Right lung (tissue), 5 donors: Measurements from ENCODE around the gene TAF11L3. TPM values are rescaled to one million over a fixed set of nuclear protein-coding genes. Genes with fewer than 3 reads are reported as not detected.

Experiments
- polyA plus RNA-seq, 5 donors: library from polyadenylated mRNA; unstranded; fragments of 120-200 nt; gene quantifications; one replicate each; pipeline versions ENCODE4 v1.2.1 to v1.2.3, GENCODE V29; 2013; ENCODE audit warnings: inconsistent platforms in 1 of 5, low replicate concordance in 1 of 5; ENCODE audit not compliant: insufficient read length in 5 of 5, insufficient read depth in 1 of 5

TAF11L3 gene
- polyA plus RNA-seq, 5 donors: not detected

Other genes with a start within 250 kb of the TAF11L3 start
- not detected for gene TAF11L2, start 20.1 kb upstream of the TAF11L3 start, polyA plus RNA-seq
- not detected for gene TAF11L4, start 3.4 kb downstream of the TAF11L3 start, polyA plus RNA-seq
- not detected for gene TAF11L5, start 6.9 kb downstream of the TAF11L3 start, polyA plus RNA-seq
- gene TAF11L6, start 10.3 kb downstream of the TAF11L3 start, polyA plus RNA-seq: not detected
- gene TAF11L7, start 67.4 kb downstream of the TAF11L3 start, polyA plus RNA-seq: not detected
- not detected for gene TAF11L8, start 72.6 kb downstream of the TAF11L3 start, polyA plus RNA-seq
- gene TAF11L9, start 76.0 kb downstream of the TAF11L3 start, polyA plus RNA-seq: not detected
- gene TAF11L10, start 79.5 kb downstream of the TAF11L3 start, polyA plus RNA-seq: not detected
- gene TAF11L11, start 85.8 kb downstream of the TAF11L3 start, polyA plus RNA-seq: not detected
- not detected for gene TAF11L12, start 92.0 kb downstream of the TAF11L3 start, polyA plus RNA-seq
- gene TAF11L13, start 113.7 kb downstream of the TAF11L3 start, polyA plus RNA-seq: not detected
- not detected for gene TAF11L14, start 116.1 kb downstream of the TAF11L3 start, polyA plus RNA-seq